HFF-Myc (cell line): ENCODE data around the gene CCDC28B.
A peak's percentile ranks its signal among the peaks of the same experiment; 100 is the strongest.
"Not testable (repeated sequence)": the region's sequence is repeated elsewhere in the genome, so short reads cannot be mapped to it uniquely, and the experiment has no call there.

ENCODE experiments used
- DNase-seq: peaks from one replicate; pipeline ENCODE4 v3.0.0-alpha.2; 2011; ENCODE audit warnings: low read depth; ENCODE audit errors: extremely low read depth
- H3K4me3 ChIP-seq: replicated peaks from 2 replicates; pipeline ENCODE4 v1.5.1; 2011; ENCODE audit warnings: low read depth, mild to moderate bottlenecking, control low read depth, low read length
- CTCF ChIP-seq: IDR thresholded peaks from 2 replicates; pipeline ENCODE4 v1.5.1; 2012; ENCODE audit warnings: mild to moderate bottlenecking, low read depth, low read length, control low read depth; ENCODE audit errors: missing control alignments

CCDC28B gene

DNA sequence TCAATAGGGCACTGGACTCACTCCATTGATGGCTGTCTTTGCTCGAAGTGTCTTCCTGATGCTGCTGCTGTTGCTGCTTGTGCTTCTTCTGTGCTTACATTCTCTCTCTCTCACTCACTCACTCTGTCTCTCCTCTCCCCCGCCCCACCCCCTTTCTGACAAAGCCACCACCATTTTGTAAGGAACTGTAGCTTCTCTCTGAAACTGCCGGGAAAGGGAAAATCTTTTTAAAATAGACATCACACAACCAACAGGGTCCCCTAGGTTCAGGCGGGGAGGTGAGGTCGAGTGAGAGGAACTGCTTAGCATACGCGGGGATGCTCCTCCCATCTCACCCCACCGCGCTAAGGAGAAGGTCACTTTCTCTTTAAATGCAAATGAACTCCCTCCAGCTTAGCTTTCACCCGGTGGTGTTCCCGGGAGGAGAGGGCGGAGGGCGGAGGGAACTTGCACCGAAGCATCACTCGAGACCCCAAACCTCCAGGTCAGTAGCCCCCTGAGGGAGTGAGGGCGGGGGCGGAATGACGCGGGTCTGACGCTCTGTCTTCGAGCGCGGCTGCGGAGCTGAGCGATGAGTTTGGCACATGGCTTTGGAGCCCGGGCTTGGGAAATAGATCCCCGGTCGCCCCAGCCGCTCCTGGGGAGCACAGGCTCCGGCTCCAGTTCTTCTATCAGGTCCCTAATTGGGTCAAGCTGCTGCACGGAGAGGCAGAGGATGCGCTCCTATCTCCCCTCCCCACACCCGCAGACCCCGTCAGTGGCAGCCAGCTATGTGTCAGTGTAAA lies at the start of gene CCDC28B:
Gene CCDC28B (plus strand): TSS at position 370 of the 785 bp plus-strand sequence. CDS start 1,341 bp downstream, outside the sequence.
- TF ChIP-seq CTCF: no peak
- DNase-seq: no peak
- peak within 1 kb of the TSS; percentile 57 for H3K4me3 ChIP-seq

DNA sequence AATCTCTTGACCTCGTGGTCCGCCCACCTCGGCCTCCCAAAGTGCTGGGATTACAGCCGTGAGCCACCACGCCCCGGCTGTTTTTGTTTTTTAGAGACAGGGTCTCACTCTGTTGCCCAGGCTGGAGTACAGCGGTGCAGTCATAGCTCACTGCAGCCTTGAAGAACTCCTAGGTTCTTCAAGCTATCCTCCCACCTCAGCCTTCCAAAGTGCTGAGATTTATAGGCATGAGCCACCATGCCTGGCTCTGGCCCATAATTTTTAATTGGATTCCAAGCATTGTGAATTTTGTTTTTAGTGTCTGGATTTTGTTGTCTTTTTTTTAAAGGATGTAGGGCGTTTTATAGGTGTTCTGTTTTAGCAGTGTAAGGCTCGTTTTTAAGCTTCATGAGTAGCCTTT lies 49.5 kb upstream of the CCDC28B start:
- no peak for TF ChIP-seq CTCF
- H3K4me3 ChIP-seq: no peak overlapping the region
- DNase-seq: no peak

GRCh38 chr1:32151319-32151787 lies 49.0 kb upstream of the CCDC28B start:
- DNase-seq: peak; percentile 29
- TF ChIP-seq CTCF: no peak
- H3K4me3 ChIP-seq: no peak overlapping the region

- no peak for TF ChIP-seq CTCF
- no peak for DNase-seq
- H3K4me3 ChIP-seq: no peak overlapping the region
Measured at GRCh38 chr1:32159189-32159588, 41.2 kb upstream of the CCDC28B start.

- no peak overlapping the region for H3K4me3 ChIP-seq
- DNase-seq: no peak
- TF ChIP-seq CTCF: no peak
Measured at GRCh38 chr1:32163405-32163804, 37.0 kb upstream of the CCDC28B start.

GRCh38 chr1:32165633-32166032 lies 34.8 kb upstream of the CCDC28B start:
- DNase-seq, H3K4me3 ChIP-seq: not testable (repeated sequence)

DNA sequence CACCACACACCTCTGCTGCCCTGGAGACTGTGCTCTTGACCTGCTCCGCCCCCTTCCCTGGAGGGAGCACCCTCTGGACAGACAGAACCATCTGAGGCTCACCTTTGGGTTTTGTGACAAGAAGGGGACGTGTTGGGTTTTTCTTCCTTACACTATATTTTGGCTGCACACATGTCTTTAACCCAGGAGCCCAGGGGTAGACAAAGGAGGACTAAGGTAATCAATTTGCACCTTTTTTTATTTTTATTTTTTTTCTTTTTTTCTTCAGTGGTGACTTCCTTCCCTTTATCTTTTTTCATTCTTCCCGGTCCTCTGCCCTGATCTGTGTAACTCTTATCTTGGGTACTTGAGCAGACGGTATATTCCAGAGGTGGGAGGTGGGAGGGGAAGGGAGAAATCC lies 29.4 kb upstream of the CCDC28B start:
- DNase-seq: no peak
- TF ChIP-seq CTCF: no peak
- no peak overlapping the region for H3K4me3 ChIP-seq
